ENCODE results near the gene SYNE2.

SYNE2 gene

DNA sequence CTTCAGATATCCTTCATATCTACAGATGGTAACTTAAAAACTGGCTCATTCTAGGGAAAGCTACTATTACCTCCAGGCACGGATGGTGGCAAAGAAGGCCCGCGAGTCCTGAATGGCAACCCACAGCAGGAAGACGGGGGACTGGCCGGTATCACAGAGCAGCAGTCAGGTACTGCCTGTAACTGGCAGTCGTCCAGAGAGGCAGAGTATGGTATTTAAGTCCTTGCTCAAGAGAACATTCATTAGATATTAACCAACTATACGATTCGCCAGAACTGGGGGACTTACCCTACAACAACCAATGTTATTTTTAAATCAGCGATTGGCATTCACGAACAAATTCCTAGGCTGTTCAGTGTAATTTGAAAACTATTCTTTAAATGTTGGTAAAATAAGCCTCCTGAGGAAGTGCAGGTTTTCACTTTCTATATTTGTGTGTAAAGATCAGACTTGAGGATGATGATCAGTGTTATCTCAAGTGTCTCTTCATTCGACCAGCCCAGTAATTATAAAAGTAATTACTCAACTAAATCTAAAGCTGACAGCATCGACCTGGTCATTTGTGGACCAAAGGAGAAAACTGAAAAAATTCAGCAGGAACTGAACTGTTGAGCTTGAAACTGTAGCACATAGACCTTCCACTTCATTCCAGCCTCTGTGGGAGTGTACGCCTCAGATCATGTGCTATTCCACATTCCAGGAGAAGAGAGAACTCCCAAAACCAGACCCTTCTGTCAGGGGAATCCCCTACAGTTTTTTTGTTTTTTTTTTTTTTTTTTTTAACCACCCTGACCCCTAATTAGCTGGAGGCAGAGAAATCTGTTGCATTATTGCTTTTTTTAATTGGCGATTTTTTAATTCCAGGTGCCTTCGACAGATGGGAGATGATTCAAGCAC lies 365.8 kb downstream of the SYNE2 start:
- TF ChIP-seq, protein P1, sequence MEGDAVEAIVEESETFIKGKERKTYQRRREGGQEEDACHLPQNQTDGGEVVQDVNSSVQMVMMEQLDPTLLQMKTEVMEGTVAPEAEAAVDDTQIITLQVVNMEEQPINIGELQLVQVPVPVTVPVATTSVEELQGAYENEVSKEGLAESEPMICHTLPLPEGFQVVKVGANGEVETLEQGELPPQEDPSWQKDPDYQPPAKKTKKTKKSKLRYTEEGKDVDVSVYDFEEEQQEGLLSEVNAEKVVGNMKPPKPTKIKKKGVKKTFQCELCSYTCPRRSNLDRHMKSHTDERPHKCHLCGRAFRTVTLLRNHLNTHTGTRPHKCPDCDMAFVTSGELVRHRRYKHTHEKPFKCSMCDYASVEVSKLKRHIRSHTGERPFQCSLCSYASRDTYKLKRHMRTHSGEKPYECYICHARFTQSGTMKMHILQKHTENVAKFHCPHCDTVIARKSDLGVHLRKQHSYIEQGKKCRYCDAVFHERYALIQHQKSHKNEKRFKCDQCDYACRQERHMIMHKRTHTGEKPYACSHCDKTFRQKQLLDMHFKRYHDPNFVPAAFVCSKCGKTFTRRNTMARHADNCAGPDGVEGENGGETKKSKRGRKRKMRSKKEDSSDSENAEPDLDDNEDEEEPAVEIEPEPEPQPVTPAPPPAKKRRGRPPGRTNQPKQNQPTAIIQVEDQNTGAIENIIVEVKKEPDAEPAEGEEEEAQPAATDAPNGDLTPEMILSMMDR (IDR thresholded peaks at IDR 0.05; ENCODE audit: low read depth, low read length): no peak
- no peak overlapping the region for H3K4me3 ChIP-seq (ENCODE audit: low read depth, low read length)

GRCh38 chr14:64220056-64220455 lies 367.3 kb downstream of the SYNE2 start:
- no peak overlapping the region for H3K4me3 ChIP-seq (ENCODE audit: low read depth, low read length)
- TF ChIP-seq, protein P1 (IDR thresholded peaks at IDR 0.05; ENCODE audit: low read depth, low read length): no peak

GRCh38 chr14:64220466-64220865 lies 367.7 kb downstream of the SYNE2 start:
- no peak overlapping the region for H3K4me3 ChIP-seq (ENCODE audit: low read depth, low read length)
- TF ChIP-seq, protein P1 (IDR thresholded peaks at IDR 0.05; ENCODE audit: low read depth, low read length): no peak

GRCh38 chr14:64221391-64222003 lies 368.7 kb downstream of the SYNE2 start:
- H3K4me3 ChIP-seq (ENCODE audit: low read depth, low read length): no peak overlapping the region
- TF ChIP-seq, protein P1 (IDR thresholded peaks at IDR 0.05; ENCODE audit: low read depth, low read length): no peak

DNA sequence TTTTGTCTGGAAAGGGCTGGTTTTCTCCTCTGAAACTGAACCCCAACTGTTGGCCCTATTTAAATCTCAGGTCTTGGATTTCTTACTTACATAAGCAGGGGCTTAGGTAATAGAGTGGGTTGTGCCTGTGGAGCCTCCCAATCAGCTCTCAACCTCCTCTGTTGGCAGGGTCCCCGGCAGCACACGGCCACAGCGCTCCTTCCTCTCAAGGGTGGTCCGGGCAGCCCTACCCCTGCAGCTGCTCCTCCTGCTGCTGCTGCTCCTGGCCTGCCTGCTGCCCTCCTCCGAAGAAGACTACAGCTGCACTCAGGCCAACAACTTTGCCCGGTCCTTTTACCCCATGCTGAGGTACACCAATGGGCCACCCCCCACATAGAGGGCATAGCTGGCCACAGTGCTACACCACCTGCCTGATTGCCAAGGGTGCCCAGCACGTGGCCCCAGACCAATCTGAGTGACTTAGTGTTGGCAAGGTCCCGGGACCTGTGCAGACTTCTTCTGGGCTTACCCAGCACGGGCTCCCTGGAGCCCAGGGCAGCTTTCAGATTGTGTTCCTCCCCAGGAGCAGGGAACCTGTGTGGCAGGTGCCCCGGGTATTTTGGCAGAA lies 372.4 kb downstream of the SYNE2 start:
- no peak overlapping the region for H3K4me3 ChIP-seq (ENCODE audit: low read depth, low read length)
- TF ChIP-seq, protein P1 (IDR thresholded peaks at IDR 0.05; ENCODE audit: low read depth, low read length): no peak

DNA sequence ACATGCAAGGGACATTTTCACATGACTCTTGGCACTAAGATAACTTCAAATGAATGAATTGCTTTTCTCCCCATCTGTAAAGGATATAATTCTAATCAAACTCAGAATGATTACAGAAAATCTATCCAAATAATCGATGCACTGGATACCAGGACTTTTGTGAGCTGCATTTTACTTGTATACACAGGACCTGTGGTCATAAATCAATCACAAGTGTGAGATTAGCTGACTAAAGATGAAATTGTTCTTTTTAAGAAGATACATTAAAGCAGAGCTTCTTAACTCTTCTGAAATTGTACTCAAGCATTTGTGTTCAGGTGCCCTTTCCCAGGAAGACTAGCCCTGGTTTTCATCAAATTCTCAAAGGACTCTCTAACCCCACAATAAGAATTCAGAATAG lies 375.1 kb downstream of the SYNE2 start:
- TF ChIP-seq, protein P1 (IDR thresholded peaks at IDR 0.05; ENCODE audit: low read depth, low read length): no peak
- H3K4me3 ChIP-seq (ENCODE audit: low read depth, low read length): no peak overlapping the region

DNA sequence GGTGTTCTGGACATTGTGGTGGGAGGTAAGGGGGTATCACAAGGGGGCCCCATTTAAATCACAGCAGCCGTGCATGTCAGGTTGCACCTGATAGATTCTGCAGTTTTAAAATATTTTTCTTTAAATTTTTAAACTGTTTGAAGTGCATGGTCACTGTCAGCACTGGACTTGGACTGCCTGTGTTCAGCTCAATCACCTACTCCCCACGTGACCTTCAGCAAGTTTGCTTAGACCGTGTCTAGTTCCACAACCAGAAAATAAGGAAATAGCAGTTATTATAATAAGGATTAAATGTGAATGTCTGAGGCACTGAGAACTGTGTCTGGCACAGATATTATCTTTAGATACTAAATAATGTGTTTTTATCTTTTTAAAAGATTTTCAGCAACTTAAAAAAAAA lies 376.7 kb downstream of the SYNE2 start:
- TF ChIP-seq, protein P1 (IDR thresholded peaks at IDR 0.05; ENCODE audit: low read depth, low read length): no peak
- H3K4me3 ChIP-seq (ENCODE audit: low read depth, low read length): no peak overlapping the region

All from WI38 (cell line).